DND-41 (cell line): ENCODE measurements around the gene TOR1B.

ENCODE experiments used
- EZH2 ChIP-seq: IDR thresholded peaks from 3 replicates; pipeline ENCODE4 v1.6.1; 2012; ENCODE audit warnings: borderline replicate concordance, low read depth, mild to moderate bottlenecking, moderate library complexity, low read length, inconsistent platforms; ENCODE audit not compliant: severe bottlenecking
- TF ChIP-seq, protein P1 (sequence below): IDR thresholded peaks from 2 replicates; pipeline ENCODE4 v1.5.1; 2012; ENCODE audit warnings: borderline replicate concordance, low read length, moderate library complexity, mild to moderate bottlenecking; ENCODE audit not compliant: poor library complexity, severe bottlenecking; ENCODE audit errors: extremely low read depth

DNA sequence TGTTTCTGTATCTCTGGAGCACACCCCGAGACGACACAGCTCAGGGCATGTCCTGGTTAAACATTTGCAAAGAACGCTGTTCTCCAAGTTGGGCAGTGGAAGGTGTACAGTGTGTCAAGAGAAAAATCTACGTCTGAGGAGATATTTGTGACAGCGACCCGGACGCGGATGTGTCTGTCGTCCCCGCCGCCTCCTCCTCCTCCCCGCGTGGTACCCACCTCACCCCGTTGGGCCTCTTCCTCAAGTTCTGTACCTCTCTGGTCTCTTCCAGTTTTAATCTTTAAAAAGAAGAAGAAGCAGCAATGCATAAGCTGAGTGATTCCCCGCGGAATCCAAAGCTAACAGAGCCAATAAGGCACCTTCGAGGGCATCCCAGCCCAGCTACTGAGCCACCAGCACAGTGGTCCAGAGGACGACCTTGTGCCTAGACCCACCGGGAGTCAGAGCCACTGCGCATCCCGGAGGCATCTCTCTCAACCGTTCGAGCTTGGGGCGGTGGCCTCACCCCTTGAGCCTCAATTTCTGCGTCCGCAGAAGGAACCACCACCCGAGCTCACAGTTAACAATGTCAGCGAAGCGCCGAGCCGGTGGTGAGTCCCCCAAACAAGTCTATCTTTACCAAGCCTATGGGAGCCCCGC, 31.6 kb downstream of the TOR1B start:
- TF ChIP-seq, protein P1, sequence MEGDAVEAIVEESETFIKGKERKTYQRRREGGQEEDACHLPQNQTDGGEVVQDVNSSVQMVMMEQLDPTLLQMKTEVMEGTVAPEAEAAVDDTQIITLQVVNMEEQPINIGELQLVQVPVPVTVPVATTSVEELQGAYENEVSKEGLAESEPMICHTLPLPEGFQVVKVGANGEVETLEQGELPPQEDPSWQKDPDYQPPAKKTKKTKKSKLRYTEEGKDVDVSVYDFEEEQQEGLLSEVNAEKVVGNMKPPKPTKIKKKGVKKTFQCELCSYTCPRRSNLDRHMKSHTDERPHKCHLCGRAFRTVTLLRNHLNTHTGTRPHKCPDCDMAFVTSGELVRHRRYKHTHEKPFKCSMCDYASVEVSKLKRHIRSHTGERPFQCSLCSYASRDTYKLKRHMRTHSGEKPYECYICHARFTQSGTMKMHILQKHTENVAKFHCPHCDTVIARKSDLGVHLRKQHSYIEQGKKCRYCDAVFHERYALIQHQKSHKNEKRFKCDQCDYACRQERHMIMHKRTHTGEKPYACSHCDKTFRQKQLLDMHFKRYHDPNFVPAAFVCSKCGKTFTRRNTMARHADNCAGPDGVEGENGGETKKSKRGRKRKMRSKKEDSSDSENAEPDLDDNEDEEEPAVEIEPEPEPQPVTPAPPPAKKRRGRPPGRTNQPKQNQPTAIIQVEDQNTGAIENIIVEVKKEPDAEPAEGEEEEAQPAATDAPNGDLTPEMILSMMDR, result no peak
- no peak for TF ChIP-seq EZH2
